Mesothelial cell of epicardium (in vitro differentiated cells): ENCODE data around the gene CACNA1A. TPM values are rescaled to one million over a fixed set of nuclear protein-coding genes. Genes with fewer than 3 reads are reported as not detected.

Experiments used
- DNase-seq, 2 experiments: peaks; one replicate each; pipeline ENCODE4 v3.0.0; 2021; ENCODE audit warnings: low spot score in 2 of 2; ENCODE audit not compliant: unreplicated experiment in 2 of 2
- H3K27ac Mint-ChIP-seq: 2 replicates; pipeline ENCODE4 v1.8.0; 2021; ENCODE audit warnings: mixed read lengths
- H3K27me3 Mint-ChIP-seq: 2 replicates; pipeline ENCODE4 v1.8.0; 2021; ENCODE audit warnings: low read depth, mixed read lengths
- H3K36me3 Mint-ChIP-seq: 2 replicates; pipeline ENCODE4 v1.8.0; 2021; ENCODE audit warnings: mixed read lengths
- H3K4me1 Mint-ChIP-seq: 2 replicates; pipeline ENCODE4 v1.8.0; 2021; ENCODE audit warnings: mixed read lengths
- H3K4me3 Mint-ChIP-seq: 2 replicates; pipeline ENCODE4 v1.8.0; 2021; ENCODE audit warnings: mild to moderate bottlenecking, moderate library complexity, mixed read lengths
- H3K9me3 Mint-ChIP-seq: 2 replicates; pipeline ENCODE4 v1.8.0; 2021; ENCODE audit warnings: mixed read lengths
- CTCF ChIP-seq: fragments of 200-600 bp; sonication (generic); IDR thresholded peaks from one replicate; pipeline ENCODE4 v1.5.0; 2021; ENCODE audit warnings: antibody characterized with exemption; ENCODE audit not compliant: unreplicated experiment
- total RNA-seq: library from RNA; stranded (reverse); gene quantifications from 3 replicates; pipeline ENCODE4 v1.2.1, GENCODE V29; 2021

CACNA1A gene
- total RNA-seq, 1 donor from 2014 or later = 1.0 TPM

- no peaks in the 10 kb centered on the region for H3K4me1 Mint-ChIP-seq
- no peaks in the 10 kb centered on the region for H3K36me3 Mint-ChIP-seq
- DNase-seq = no peak
- H3K9me3 Mint-ChIP-seq = no peaks in the 10 kb centered on the region
- no peak overlapping the region for H3K27ac Mint-ChIP-seq
- peaks cover 17% of the 10 kb centered on the region for H3K27me3 Mint-ChIP-seq
- TF ChIP-seq CTCF = no peak
- H3K4me3 Mint-ChIP-seq = no peak overlapping the region
Measured at GRCh38 chr19:13298565-13299481, 207.5 kb downstream of the CACNA1A start.

GRCh38 chr19:13297023-13297422 lies 209.3 kb downstream of the CACNA1A start:
- Mint-ChIP-seq H3K4me3 (no peak overlapping the region), H3K36me3 (no peaks in the 10 kb centered on the region), H3K27ac (no peak overlapping the region), H3K9me3 (no peaks in the 10 kb centered on the region), H3K27me3 (peaks cover 10% of the 10 kb centered on the region), H3K4me1 (no peaks in the 10 kb centered on the region)
- TF ChIP-seq CTCF = no peak
- DNase-seq = no peak

GRCh38 chr19:13294812-13295567 lies 211.3 kb downstream of the CACNA1A start:
- Mint-ChIP-seq H3K27me3 (peaks cover 4% of the 10 kb centered on the region), H3K36me3 (no peaks in the 10 kb centered on the region), H3K9me3 (no peaks in the 10 kb centered on the region), H3K27ac (no peak overlapping the region), H3K4me1 (no peaks in the 10 kb centered on the region), H3K4me3 (no peak overlapping the region)
- no peak for DNase-seq
- TF ChIP-seq CTCF = no peak

GRCh38 chr19:13291913-13292312 lies 214.4 kb downstream of the CACNA1A start:
- H3K27me3 Mint-ChIP-seq = peaks cover 4% of the 10 kb centered on the region
- H3K9me3 Mint-ChIP-seq = no peaks in the 10 kb centered on the region
- H3K36me3 Mint-ChIP-seq = no peaks in the 10 kb centered on the region
- H3K27ac Mint-ChIP-seq = no peak overlapping the region
- no peak for DNase-seq
- no peak for TF ChIP-seq CTCF
- H3K4me3 Mint-ChIP-seq = no peak overlapping the region
- H3K4me1 Mint-ChIP-seq = no peaks in the 10 kb centered on the region

- Mint-ChIP-seq H3K4me3 (no peak overlapping the region), H3K4me1 (no peaks in the 10 kb centered on the region), H3K27me3 (peaks cover 4% of the 10 kb centered on the region), H3K9me3 (no peaks in the 10 kb centered on the region), H3K27ac (no peak overlapping the region), H3K36me3 (no peaks in the 10 kb centered on the region)
- no peak for DNase-seq
- no peak for TF ChIP-seq CTCF
Measured at GRCh38 chr19:13290741-13291140, 215.5 kb downstream of the CACNA1A start.
